GM12878 (cell line): ENCODE data around the gene TLCD5. TPM values are rescaled to one million over a fixed set of nuclear protein-coding genes. Genes with fewer than 3 reads are reported as not detected.

Experiments
- ATAC-seq: fragments of 200-7000 bp; cut with Tn5 transposase; 3 replicates; pipeline ENCODE4 v1.9.1; 2020; ENCODE audit warnings: mild to moderate bottlenecking, moderate library complexity
- BruUV-seq: library from RNA; stranded (reverse); fragments of 400-500 nt; replicated peaks from 2 replicates; lab custom pipeline; 2021; lab: Mats Ljungman, UMichigan
- CTCF ChIA-PET: fragments of 300-600 bp; sonication (Branson Sonifier 250); formaldehyde crosslinking; extraction: SDS; loops from one replicate; lab custom pipeline; 2021; ENCODE audit warnings: inconsistent platforms; lab: Yijun Ruan, JAX
- POLR2A ChIA-PET: fragments of 350-600 bp; formaldehyde crosslinking; extraction: SDS; loops from one replicate; lab custom pipeline; 2021; ENCODE audit warnings: inconsistent platforms; lab: Charles Lee
- RAD21 ChIA-PET: fragments of 300-600 bp; sonication (Branson Sonifier 250); formaldehyde crosslinking; loops from one replicate; lab custom pipeline; 2023; ENCODE audit warnings: antibody characterized with exemption; ENCODE audit not compliant: unreplicated experiment; lab: Charles Lee
- SMC1A ChIA-PET: fragments of 300-600 bp; sonication (Branson Sonifier 250); formaldehyde crosslinking; loops from one replicate; lab custom pipeline; 2023; ENCODE audit not compliant: unreplicated experiment, uncharacterized antibody; lab: Charles Lee
- DNase-seq: peaks from one replicate; pipeline ENCODE4 v3.0.0-alpha.2; 2011; ENCODE audit warnings: low read depth, low spot score
- FAIRE-seq: peaks from 3 replicates; lab custom pipeline; 2011; peaks lifted over from hg19 to GRCh38; lab: Jason Lieb, UNC
- H2AFZ ChIP-seq: 2 replicates; pipeline ENCODE4 v1.6.0; 2011; ENCODE audit warnings: low read depth, low read length, control low read depth; ENCODE audit not compliant: control insufficient read depth
- H3K27ac ChIP-seq: 2 replicates; pipeline ENCODE4 v1.5.1; 2011; ENCODE audit warnings: control low read depth; ENCODE audit not compliant: control insufficient read depth, insufficient read depth
- H3K27me3 ChIP-seq, 2 experiments: replicated peaks in 1 of 2; 2 replicates each; pipeline versions ENCODE4 v1.6.0 to v1.6.1; 2011; ENCODE audit warnings: low read length in 1 of 2; ENCODE audit not compliant: control insufficient read depth in 2 of 2, insufficient read depth in 2 of 2
- H3K36me3 ChIP-seq, 2 experiments: 2 replicates each; pipeline ENCODE4 v1.5.1; 2011; ENCODE audit warnings: low read length in 1 of 2; ENCODE audit not compliant: control insufficient read depth in 2 of 2, insufficient read depth in 2 of 2
- H3K4me1 ChIP-seq: 2 replicates; pipeline ENCODE4 v1.6.1; 2011; ENCODE audit warnings: mild to moderate bottlenecking, low read length, moderate library complexity, mixed read lengths; ENCODE audit not compliant: control insufficient read depth, insufficient read depth
- H3K4me2 ChIP-seq: 2 replicates; pipeline ENCODE4 v1.6.0; 2011; ENCODE audit warnings: control low read depth; ENCODE audit not compliant: control insufficient read depth, insufficient read depth
- H3K4me3 ChIP-seq: fragments of 200-600 bp; sonication (generic); 2 replicates; pipeline ENCODE4 v1.5.1; 2016
- H3K79me2 ChIP-seq: 2 replicates; pipeline ENCODE4 v1.6.0; 2011; ENCODE audit warnings: low read length; ENCODE audit not compliant: control insufficient read depth, insufficient read depth
- H3K9ac ChIP-seq: 2 replicates; pipeline ENCODE4 v1.8.0; 2011; ENCODE audit warnings: low read length, control low read depth, mixed read lengths; ENCODE audit not compliant: control insufficient read depth, insufficient read depth
- H3K9me3 ChIP-seq: replicated peaks from 3 replicates; pipeline ENCODE4 v1.5.1; 2011; ENCODE audit warnings: mild to moderate bottlenecking, low read length; ENCODE audit not compliant: control insufficient read depth, insufficient read depth
- H4K20me1 ChIP-seq: 2 replicates; pipeline ENCODE4 v1.6.0; 2011; ENCODE audit not compliant: control insufficient read depth, insufficient read depth
- MTA3 ChIP-seq: IDR thresholded peaks from 2 replicates; pipeline ENCODE4 v1.6.1; 2012; ENCODE audit warnings: low read length, inconsistent platforms, borderline replicate concordance
- NFYB ChIP-seq: IDR thresholded peaks from 2 replicates; pipeline ENCODE4 v1.6.1; 2011; ENCODE audit warnings: low read depth, mild to moderate bottlenecking, low read length, improper control_type of control experiment, moderate library complexity; ENCODE audit not compliant: insufficient read depth
- POLR2AphosphoS5 ChIP-seq: IDR thresholded peaks from 2 replicates; pipeline ENCODE4 v1.6.1; 2011; ENCODE audit warnings: mild to moderate bottlenecking, low read length, inconsistent platforms
- RAD21 ChIP-seq: IDR thresholded peaks from 2 replicates; pipeline ENCODE4 v1.6.1; 2011; ENCODE audit warnings: mild to moderate bottlenecking, low read depth, low read length, moderate library complexity; ENCODE audit not compliant: insufficient read depth
- SP1 ChIP-seq: IDR thresholded peaks from one replicate; pipeline ENCODE4 v1.6.1; 2011; ENCODE audit warnings: low read depth, low read length
- ZNF24 ChIP-seq: fragments of 450-650 bp; IDR thresholded peaks from 2 replicates; pipeline ENCODE4 v1.6.1; 2017; ENCODE audit warnings: antibody characterized with exemption, mild to moderate bottlenecking
- ZNF592 ChIP-seq: fragments of 450-650 bp; IDR thresholded peaks from 2 replicates; pipeline ENCODE4 v1.6.1; 2017; ENCODE audit warnings: mild to moderate bottlenecking, moderate library complexity
- ZSCAN29 ChIP-seq: fragments of 450-650 bp; IDR thresholded peaks from 2 replicates; pipeline ENCODE4 v1.6.1; 2017; ENCODE audit warnings: mild to moderate bottlenecking, moderate library complexity
- WGBS: methylation state at CpG from one replicate; pipeline ENCODE4 v1.1.6; 2016; ENCODE audit warnings: low lambda C conversion rate; ENCODE audit not compliant: insufficient replicate concordance, insufficient coverage; ENCODE audit errors: missing lambda C conversion rate; 5-methylcytosine and 5-hydroxymethylcytosine counted together
- in situ Hi-C: fragments of 300-500 bp; cut with MboI; formaldehyde crosslinking; loops from 9 replicates; pipeline ENCODE4 v1.14.3; 2018; ENCODE audit warnings: mixed read lengths
- intact Hi-C: fragments of 100-400 bp; cut with micrococcal nuclease; formaldehyde crosslinking; loops from one replicate; pipeline ENCODE4 v1.14.2; 2022; ENCODE audit not compliant: unreplicated experiment
- polyA plus RNA-seq, 11 experiments: library from polyadenylated mRNA; depleted of rRNA in 4 of 11; unstranded in 6 of 11; stranded (reverse) in 5 of 11; fragments of >200 nt; fragmentation: Nextera tagmentation in 4 of 11; fragmentation: Illumina TruSeq in 1 of 11; extraction: Ambion mirVana in 4 of 11; extraction: Trizol in 1 of 11; gene quantifications; 1 replicate in 1 of 11; 2 replicates in 10 of 11; pipeline versions ENCODE4 v1.2.1 to v1.2.3, GENCODE V29; 2011 to 2016; ENCODE audit warnings: inconsistent platforms in 2 of 11, missing spikeins in 2 of 11, low read depth in 1 of 11
- total RNA-seq, 4 experiments: library from RNA; depleted of rRNA in 3 of 4; stranded (reverse); fragments of >200 nt in 3 of 4; fragmentation: Illumina TruSeq in 1 of 4; extraction: Trizol in 1 of 4; gene quantifications; 2 replicates each; pipeline versions ENCODE4 v1.2.1 to v1.2.3, GENCODE V29; 2013 to 2021

The TLCD5 gene
- total and polyA plus RNA-seq, 10 of the 15 experiments (the other 5 are each of a cell fraction or from before 2014, with no cell fraction given) = 2.4 to 13.3 (median 3.2) TPM

- SMC1A ChIA-PET = interaction anchor here (0.7 to 4.9 kb wide), 21 partner anchors 11 to 587 kb away, joined by 3 to 37 read pairs (median 4); no protein-coding TSS in a partner anchor
Measured at GRCh38 chr11:120338107-120338933, 13.2 kb downstream of the TLCD5 start.

GRCh38 chr11:120339394-120339890 lies 14.3 kb downstream of the TLCD5 start:
- DNase-seq = no peak
- TF ChIP-seq ZNF24 = no peak
- TF ChIP-seq RAD21 = no peak
- no peak for TF ChIP-seq ZNF592
- TF ChIP-seq MTA3 = no peak
- TF ChIP-seq SP1 = no peak
- TF ChIP-seq NFYB = peak; percentile 54; the same call in 1 of the 2 replicates
- TF ChIP-seq POLR2AphosphoS5 = no peak
- Histone ChIP-seq H3K79me2 (peaks cover 59% of the 10 kb centered on the region), H3K27me3 (no peaks in the 10 kb centered on the region), H3K4me3 (peak overlapping the region; percentile 49), H3K9ac (peak overlapping the region; percentile 13; the same call in 1 of the 2 replicates), H3K4me1 (peaks cover 15% of the 10 kb centered on the region), H3K9me3 (no peaks in the 10 kb centered on the region; the same call in 2 of the 3 replicates), H2AFZ (no peak overlapping the region), H4K20me1 (peaks cover 2% of the 10 kb centered on the region), H3K4me2 (peak overlapping the region; percentile 10; the same call in 1 of the 2 replicates), H3K27ac (no peak overlapping the region), H3K36me3 (no peaks in the 10 kb centered on the region)
- WGBS = 87% methylated on average over 6 of the region's 6 CpGs
- intact Hi-C loops (loop anchor here (5.0 to 10.0 kb wide), 4 partner anchors 93 to 855 kb away; no protein-coding TSS in a partner anchor), in situ Hi-C loops (loop anchor here (10.0 kb wide), 1 partner anchor 615 kb away; no protein-coding TSS in a partner anchor)
- BruUV-seq = no TSS peak
- peak; percentile 14 for ATAC-seq
- ChIA-PET SMC1A (interaction anchor here (0.7 to 4.9 kb wide), 17 partner anchors 8 to 276 kb away, joined by 3 to 37 read pairs (median 4); no protein-coding TSS in a partner anchor), RAD21 (interaction anchor here (0.7 to 2.2 kb wide), 8 partner anchors 13 to 156 kb away, joined by 3 to 15 read pairs (median 3); no protein-coding TSS in a partner anchor), POLR2A (interaction anchor here (0.6 to 1.4 kb wide), 4 partner anchors 13 to 292 kb away, joined by 3 to 6 read pairs (median 4); no protein-coding TSS in a partner anchor), CTCF (interaction anchor here (0.6 to 2.1 kb wide), 9 partner anchors 10 to 88 kb away, joined by 3 to 7 read pairs (median 3); no protein-coding TSS in a partner anchor)
- no peak for FAIRE-seq

More at GRCh38 chr11:120338107-120338933, 13.2 kb downstream of the TLCD5 start:
- Histone ChIP-seq H3K9ac (no peak overlapping the region), H3K4me1 (peaks cover 6% of the 10 kb centered on the region), H3K36me3 (no peaks in the 10 kb centered on the region), H2AFZ (no peak overlapping the region), H3K27ac (no peak overlapping the region), H4K20me1 (peaks cover 2% of the 10 kb centered on the region), H3K27me3 (no peaks in the 10 kb centered on the region), H3K4me3 (peak overlapping the region; percentile 94), H3K4me2 (peak overlapping the region; percentile 82), H3K79me2 (peaks cover 54% of the 10 kb centered on the region), H3K9me3 (no peaks in the 10 kb centered on the region; the same call in 2 of the 3 replicates)
- intact Hi-C loops (loop anchor here (5.0 to 10.0 kb wide), 4 partner anchors 94 to 856 kb away; no protein-coding TSS in a partner anchor), in situ Hi-C loops (loop anchor here (10.0 kb wide), 1 partner anchor 616 kb away; no protein-coding TSS in a partner anchor)
- 61% methylated on average over 7 of the region's 7 CpGs for WGBS
- DNase-seq (no peak), ATAC-seq (no peak), FAIRE-seq (no peak)
- ChIA-PET POLR2A (interaction anchor here (0.7 to 1.6 kb wide), 5 partner anchors 12 to 94 kb away, joined by 3 to 9 read pairs (median 5); no protein-coding TSS in a partner anchor), CTCF (interaction anchor here (0.8 to 2.4 kb wide), 9 partner anchors 12 to 773 kb away, joined by 3 to 9 read pairs (median 5); no protein-coding TSS in a partner anchor), RAD21 (interaction anchor here (0.8 to 4.1 kb wide), 10 partner anchors 11 to 275 kb away, joined by 3 to 34 read pairs (median 4); no protein-coding TSS in a partner anchor)
- BruUV-seq = no TSS peak
- no peak for TF ChIP-seq ZSCAN29
